NK-92 treated with Interleukin-12 subunit alpha and Interleukin-12 subunit beta, amount 100 ng/mL, for 24 hours (cell line): ENCODE measurements around the gene UBE2U.

Source experiments
- DNase-seq: peaks from one replicate; lab custom pipeline; 2025; lab: John Stamatoyannopoulos, UW

UBE2U gene

GRCh38 chr1:64295136-64295535 lies 91.7 kb downstream of the UBE2U start:
- DNase-seq = no peak

- DNase-seq = no peak
Observed at GRCh38 chr1:64295561-64295960, 92.1 kb downstream of the UBE2U start.

- DNase-seq = no peak
Observed at GRCh38 chr1:64296459-64296858, 93.0 kb downstream of the UBE2U start.

GRCh38 chr1:64302194-64302593 lies 98.8 kb downstream of the UBE2U start:
- DNase-seq = no peak

GRCh38 chr1:64302971-64303370 lies 99.5 kb downstream of the UBE2U start:
- no peak for DNase-seq

GRCh38 chr1:64304823-64305222 lies 101.4 kb downstream of the UBE2U start:
- no peak for DNase-seq

GRCh38 chr1:64308866-64309265 lies 105.4 kb downstream of the UBE2U start:
- no peak for DNase-seq

- DNase-seq = no peak
Observed at GRCh38 chr1:64309431-64309831, 106.0 kb downstream of the UBE2U start.

- no peak for DNase-seq
Observed at GRCh38 chr1:64310760-64311159, 107.3 kb downstream of the UBE2U start.

GRCh38 chr1:64312431-64312830 lies 109.0 kb downstream of the UBE2U start:
- DNase-seq = no peak

- no peak for DNase-seq
Observed at GRCh38 chr1:64315402-64315801, 112.0 kb downstream of the UBE2U start.
